ENCODE measurements around the gene FSD1.
"Not testable (repeated sequence)": the region's sequence is repeated elsewhere in the genome, so short reads cannot be mapped to it uniquely, and the experiment has no call there.

Gene FSD1

DNA sequence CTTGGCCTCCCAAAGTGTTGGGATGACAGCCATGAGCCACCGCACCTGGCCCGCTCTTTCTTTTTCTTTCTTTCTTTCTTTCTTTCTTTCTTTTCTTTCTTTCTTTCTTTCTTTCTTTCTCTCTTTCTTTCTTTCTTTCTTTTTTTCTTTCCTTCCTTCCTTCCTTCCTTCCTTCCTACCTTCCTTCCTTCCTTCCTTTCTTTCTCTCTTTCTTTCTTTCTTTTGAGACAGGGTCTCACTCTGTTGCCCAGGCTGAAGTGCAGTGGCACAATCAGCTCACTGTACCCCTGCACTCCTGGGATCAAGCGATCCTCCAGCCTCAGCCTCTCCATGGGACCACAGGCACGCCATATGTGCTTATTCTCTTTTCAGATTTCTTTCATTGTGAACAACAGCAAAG is 18.3 kb upstream of the FSD1 start:
- DNase-seq, result not testable (repeated sequence)

DNA sequence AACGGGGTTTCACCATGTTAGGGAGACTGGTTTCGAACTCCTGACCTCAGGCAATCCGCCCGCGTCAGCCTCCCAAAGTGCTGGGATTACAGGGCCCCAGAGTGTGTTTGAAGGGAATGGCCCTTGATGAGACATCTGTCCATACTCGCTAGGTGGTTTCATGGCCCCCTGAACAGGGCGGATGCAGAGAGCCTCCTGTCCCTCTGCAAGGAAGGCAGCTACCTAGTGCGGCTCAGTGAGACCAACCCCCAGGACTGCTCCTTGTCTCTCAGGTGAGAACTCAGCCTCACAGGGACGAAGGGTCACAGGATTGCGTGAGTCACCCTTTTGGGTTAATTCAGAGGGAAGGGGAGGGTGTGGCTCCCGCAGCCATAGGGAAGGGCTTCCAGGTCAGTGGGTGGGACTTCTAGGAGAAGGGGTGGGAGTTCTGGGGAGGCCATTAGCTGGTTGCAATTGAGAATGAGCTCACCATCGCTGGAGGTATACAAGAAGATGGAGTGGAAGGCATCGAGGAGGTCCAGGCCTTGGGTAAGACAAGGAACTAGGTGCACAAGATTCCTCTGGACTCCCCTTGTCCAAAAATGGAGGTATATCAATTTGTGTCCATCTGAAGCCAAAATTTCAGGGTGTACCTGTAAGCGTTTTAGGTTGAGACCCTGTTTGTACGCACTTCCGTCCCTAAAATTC is 16.2 kb upstream of the FSD1 start:
- DNase-seq, result no peak

DNA sequence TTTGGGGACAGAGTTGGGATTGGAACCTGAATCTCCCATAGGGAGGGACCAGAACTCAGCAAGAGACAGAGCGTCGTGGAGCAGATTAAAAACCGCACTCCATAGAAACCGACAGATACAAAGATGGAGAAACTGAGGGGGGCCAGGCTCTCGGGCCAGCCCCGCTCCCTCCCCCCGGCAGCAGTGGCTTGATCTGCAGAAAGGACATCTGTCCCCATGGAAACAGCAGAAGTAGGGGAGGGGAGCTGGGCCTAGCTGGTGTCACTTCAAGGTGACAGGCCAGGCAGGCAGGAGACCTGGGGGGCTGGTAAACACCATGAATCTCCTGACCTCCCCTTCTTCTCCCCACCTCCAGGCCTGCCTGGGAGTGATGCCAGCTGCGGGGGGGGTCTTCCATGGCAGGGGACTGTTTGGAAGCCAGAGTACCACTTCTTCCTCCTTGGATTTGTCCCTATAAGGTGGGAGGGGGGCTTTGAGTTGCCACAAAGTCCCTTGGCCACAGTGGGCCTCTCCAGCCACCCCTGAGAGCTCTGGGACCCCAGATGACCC is 13.1 kb upstream of the FSD1 start:
- DNase-seq, result no peak

DNA sequence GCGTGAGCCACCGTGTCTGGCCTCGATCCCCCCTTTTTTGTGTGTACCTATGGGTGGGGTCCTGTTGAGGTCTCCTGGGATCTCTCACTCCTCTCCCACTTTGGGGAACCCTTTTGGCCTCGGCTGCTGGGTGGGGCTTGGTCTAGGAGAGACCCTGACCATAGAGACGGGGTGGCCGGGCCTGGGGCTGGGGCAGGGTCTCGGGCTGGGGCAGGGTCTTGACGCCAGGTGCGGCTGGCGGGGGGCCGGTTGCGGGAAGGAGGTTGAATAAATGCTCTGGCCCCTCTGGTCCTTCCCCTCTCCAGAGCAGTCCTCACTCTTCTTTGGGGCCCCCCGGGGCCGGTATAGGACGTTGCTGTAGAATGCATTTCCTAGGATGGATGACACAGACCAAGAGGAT is 11.9 kb upstream of the FSD1 start:
- DNase-seq, result no peak

DNA sequence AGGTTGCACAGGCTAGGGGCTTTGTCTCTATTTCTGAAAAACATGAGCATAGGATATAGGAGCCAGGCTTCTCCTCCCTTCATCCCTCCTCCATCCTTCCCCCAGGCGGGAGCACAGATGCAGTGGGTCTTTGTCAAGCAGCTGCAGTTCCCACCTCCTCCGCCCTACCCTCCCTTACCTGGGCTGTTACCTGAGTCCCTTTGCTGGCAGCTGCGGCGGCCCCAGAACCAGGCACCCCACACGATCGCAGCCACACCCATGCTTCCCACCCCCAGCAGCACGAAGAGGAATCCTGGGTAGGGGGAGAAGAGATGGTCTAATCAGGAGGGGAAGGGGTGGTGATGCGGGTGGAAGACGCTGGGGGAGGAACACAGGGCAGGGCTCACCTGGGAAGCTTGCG is 10.0 kb upstream of the FSD1 start:
- no peak for DNase-seq

DNA sequence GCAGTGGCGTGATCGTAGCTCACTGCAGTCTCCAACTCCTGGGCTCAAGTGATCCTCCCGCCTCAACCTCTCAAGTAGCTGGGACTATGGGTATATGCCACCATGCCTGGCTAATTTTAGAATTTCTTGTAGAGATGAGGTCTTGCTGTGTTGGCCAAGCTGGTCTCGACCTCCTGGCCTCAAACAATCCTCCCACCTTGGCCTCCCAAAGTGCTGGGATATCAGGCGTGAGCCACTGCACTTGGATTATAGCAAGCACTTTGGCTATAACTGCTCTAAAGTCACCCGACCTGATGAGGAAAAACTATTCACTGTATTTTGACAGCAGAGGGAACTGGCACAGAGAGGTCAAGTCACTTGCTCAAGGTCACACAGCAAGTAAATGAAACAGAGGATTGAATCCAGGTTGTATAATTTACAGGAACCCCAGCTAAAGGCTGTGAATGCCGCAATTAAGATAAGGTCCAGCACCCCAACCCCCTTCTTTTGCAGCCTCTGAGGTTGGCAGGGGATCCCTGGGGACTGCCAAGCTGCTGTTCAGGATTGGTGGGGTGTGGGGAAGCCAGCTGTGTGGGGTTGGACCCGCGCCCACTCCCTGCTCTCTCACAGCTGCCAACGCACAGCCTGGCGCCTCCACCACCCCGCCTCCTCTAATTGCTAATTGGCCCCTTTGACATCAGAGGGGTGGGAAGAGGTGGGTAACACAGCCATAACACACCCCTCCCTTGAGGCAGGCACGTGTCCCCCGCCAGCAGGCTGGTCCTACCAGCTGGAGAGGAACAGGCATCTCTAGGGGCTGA is 8.2 kb upstream of the FSD1 start:
- no peak for DNase-seq

DNA sequence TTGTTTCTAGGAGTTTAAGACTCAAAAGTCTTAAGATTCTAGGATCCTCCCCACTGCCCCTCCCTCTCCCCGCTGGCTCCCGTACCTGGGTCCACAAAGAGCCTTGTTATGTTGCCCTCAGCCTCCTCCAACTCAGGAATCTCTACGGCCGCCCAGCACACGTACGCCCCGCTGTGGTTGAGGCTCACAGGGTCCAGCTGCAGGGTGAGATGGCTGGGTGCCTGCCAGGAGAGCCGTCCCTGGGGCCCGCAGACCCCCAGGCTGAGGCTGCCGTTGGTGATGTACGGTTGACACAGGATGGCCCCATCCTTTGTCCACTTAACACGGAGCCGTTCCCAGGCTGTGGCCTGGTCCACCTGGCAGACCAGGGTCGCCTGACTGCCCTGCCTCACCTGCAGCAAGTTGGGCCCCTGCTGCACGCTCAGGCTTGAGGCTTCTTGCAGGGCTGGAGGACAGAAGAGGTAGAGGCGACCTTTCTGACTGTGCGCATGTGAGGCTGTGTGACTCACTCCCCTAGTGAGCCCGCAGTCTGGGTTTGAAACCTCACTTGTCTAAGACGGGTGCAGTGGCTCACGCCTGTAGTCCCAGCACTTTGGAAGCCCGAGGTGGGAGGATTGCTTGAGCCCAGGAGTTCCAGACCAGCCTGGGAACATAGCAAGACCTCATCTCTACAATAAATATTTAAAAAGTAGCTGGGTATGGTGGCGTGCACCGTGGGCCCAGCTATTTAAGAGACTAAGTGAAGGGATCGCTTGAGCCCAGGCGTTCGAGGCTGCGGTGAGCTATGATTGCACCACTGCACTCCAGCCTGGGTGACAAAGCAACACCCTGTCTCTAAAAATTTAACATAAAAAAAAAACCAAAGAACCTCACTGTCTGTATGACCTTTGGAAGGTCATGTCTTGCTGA is 6.2 kb upstream of the FSD1 start:
- DNase-seq, result no peak

DNA sequence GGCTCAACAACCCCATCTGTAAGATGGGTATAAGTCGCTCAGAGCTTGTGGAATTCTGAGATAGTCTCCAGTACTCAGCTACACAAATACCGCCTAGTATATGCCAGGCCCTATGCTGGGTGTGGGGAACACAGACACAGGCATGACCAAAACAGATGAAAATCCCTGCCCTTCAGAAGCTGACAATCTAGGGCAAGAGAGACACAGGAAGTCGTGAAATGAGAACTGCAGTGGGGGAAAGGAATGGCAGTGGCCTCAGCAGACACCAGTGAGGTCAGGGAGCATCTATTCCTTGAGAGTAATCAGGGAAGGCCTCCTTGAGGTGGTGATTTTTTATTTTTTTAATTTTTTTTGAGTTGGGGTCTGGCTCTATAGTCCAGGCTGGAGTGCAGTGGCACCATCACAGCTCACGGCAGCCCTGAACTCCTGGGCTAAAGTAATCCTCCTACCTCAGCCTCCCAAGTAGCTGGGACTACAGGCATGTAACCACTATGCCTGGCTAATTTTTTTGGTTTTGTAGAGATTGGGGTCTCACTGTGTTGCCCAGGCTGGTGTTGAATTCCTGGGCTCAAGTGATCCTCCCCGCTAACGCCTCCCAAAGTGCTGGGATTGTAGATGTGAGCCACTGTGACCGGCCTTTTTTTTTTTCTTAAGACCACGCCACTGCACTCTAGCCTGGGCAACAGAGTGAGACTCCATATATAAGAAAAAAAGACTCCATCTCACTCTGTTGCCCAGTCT is 5.4 kb upstream of the FSD1 start:
- DNase-seq, result no peak

DNA sequence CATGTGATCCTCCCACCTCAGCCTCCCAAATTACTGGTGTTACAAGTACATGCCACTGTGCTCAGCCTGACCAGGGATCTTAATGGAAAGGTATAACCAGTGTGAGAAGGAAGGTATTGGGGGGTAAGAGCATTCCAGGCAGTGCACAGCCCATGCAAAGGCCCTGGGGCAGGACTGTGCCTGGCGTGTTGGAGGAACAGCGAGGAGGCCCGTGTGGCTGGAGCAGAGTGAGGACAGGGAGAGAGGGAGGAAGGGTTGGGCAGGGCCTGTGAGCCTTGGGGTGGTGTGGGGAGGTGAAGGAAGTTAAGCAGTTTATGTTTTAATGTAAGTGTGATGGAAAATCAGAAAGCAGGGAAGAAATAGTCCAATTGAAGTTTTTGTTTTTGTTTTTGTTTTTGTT is 3.8 kb upstream of the FSD1 start:
- DNase-seq, result no peak

DNA sequence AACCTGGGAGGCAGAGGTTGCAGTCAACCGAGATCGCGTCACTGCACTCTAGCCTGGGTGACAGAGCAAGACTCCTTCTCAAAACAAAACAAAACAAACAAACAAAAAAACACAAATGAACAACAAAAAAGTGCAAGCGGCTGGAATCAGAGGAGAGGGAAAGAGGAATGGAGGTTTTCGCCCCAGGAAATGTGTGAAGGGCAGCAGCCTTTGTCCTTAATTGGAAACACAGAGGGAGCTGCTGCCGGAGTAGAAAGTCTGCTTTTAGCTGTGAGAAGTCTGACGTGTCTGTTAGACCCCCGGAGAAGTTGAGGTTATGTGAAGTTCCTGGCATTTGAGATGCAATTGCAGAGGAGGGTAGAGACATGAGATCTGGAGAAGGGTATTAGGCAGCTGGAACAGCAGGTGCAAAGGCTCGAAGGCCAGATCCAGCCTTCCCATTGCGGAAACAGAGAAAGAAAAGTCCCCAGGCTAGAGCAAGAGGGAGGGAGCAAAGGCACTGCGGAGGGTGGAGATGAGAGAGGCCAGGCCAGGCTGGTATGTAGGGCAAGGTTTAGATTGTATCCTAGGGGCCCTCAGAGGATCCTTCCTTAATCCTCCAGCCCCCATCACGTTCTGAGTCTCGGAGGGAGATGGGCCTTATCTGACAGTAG is 2.7 kb upstream of the FSD1 start:
- DNase-seq, result no peak

DNA sequence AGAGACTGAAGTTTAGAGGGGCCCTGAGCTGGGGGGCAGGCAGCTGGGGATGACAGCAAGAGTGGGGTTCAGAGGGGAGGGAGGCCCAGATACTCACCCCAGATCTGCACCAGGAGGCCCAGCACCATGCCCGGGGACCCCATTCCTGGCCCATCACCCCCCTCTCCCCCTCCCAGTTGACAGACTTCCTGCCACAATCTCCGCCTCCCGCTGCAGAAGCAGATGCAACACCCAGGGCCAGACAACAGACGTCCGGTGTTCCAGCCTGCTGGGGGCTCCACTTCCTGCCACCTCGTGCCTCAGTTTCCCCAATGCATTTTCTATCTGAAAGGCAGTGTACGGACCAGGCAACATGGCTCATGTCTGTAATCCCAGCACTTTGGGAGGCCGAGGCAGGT is 2.2 kb upstream of the FSD1 start, which contains the start of gene TMIGD2:
Gene TMIGD2 (minus strand): TSS at position 147 of the 398 bp plus-strand sequence. CDS start 4 bp downstream, at position 143.
- no peak for DNase-seq

DNA sequence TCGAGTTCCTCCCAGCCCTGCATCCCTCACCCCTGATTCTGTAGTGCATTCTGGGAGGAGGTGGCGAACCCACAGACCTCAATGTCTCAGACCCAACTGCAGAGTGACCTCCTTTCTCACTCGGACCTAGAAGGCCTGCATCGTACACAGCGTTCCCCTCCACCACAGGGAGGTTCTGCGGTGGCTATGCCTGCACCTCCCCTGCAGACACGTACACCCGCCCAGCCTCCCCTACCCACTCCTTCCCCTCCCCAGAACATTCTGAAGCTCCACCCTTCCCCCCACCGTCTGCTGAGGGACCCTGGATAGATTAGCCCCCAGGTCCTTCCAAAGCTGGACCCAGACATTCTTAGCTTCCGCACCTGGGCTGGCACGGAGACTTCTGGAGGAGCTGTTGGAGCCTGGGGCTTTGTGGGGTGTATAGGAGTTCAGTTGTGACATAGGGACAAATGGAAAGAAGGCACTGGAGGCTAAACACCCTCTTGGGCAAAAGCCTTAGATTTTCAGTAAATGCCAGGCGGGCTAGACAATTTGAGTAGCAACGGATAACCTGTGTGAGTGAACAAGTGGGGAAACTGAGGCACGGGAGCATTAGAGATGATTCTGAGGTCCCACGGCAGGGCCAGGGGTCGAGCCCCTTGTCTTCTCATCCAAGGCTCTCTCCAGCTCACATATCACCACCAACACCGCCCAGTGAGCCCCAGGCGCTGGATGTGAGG is 420 bp upstream of the FSD1 start:
- no peak for DNase-seq

DNA sequence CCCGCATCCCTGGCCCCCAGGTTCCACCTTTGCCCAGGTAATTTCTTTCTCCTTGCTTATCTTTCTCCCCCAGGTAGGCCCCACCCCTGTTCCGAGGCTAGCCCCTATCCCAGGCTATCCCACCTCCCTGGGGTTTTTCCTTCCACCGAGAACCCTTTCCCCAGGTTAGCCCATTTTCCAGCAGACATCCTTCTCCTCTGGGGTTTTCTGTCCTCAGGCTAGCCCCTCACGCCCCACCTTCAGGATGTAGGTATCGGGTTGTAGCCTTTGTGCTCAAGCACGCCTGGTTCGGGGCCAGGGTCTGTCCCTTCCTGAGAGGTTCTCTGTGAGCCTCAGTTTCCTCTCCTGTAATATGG is 837 bp downstream of the FSD1 start:
- DNase-seq, result no peak

DNA sequence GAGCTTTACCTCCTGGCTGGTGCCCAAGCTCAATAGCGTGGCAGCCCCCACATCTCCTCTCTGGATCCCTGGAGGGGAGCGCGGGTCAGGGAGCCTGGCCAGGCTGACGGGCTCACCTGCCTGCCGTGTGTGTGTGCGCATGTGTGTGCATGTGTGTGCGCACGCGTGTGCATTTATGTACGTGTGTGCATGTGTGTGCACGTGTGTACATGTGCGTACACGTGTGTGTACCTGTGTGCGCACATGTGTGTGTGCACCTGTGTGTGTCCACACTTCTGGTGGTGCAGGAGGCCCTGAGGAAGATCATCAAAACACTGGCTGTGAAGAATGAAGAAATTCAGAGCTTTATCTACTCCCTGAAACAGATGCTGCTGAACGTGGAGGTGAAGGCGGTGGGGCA is 1.3 kb downstream of the FSD1 start:
- no peak for DNase-seq

DNA sequence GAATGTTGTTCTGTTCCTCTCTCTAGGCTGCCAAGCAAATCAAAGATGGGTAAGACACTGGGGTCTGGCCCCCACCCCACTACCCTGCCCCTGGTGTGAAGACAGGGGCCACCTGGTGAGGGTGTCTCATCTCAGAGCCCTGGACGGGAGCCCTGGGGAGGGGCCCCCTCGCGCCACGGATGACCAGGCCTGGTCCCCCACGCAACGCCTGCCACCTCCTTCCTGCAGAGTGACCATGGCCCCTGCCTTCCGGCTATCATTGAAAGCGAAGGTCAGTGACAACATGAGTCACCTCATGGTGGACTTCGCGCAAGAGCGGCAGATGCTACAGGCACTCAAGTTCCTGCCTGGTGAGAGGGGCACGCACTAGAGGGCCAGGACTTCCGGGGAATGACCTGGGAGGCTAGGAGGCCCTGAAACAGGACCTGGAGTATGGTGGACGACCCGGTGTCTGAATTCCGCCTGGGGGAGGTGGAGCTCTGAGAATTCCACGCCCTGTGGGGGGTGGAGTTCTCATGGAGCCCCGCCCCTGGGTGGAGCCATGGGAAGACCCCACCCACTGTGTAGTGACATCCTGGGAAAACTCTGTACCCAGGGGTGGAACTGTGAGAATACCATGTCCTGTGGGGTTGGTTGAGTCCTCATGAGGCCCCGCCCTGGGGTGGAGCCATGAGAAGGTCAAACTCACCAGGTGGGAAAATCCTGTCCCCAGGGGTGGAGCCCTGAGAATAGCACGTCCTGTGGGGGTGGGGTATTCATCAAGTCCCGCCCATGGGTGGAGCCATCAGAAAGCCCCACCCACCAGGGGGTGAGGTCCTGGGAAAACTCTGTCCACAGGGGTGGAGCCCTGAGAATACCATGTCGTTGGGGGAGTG is 6.1 kb downstream of the FSD1 start:
- DNase-seq, result no peak

DNA sequence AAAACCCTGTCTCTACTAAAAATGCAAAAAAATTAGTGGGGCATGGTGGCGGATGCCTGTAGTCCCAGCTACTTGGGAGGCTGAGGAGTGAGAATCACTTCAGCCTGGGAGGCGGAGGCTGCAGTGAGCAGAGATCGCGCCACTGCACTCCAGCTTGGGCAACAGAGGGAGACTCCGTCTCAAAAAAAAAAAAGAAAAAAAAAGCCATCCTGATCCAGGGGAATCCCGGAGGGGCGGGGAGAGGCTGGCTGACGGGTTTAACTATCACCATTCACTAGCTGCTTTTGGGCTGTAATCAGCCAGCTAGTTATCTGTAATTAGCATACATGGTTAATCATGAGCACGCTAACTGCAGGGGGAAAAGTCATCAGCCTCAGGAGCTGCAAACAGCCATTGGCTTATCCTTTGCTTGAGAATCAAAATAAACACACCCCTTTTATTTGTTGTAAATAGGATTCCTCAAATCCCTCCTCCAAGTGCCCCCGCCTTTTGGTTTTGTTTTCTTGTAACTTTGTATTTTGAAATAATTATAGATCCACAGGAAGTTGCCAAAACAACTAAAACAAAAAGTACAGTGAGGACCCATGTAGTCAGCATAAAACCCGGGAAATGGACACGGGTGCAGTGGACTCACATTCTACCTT is 9.6 kb downstream of the FSD1 start:
- no peak for DNase-seq

DNA sequence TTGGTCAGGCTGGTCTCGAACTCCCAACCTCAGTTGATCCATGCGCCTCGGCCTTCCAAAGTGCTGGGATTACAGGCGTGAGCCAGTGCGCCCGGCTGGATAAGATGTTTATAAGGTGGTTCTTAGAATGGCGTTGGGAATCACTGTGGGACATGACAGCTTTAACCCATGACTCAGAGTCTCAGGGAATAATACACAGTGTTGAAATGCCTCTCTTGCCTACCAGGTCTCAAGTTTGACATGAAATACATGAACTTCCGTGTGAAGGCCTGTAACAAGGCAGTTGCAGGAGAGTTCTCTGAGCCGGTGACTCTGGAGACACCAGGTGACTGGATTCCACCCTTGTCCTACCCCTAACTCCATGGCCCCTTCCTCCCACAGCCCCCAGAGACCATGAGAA is 12.6 kb downstream of the FSD1 start:
- DNase-seq, result no peak

DNA sequence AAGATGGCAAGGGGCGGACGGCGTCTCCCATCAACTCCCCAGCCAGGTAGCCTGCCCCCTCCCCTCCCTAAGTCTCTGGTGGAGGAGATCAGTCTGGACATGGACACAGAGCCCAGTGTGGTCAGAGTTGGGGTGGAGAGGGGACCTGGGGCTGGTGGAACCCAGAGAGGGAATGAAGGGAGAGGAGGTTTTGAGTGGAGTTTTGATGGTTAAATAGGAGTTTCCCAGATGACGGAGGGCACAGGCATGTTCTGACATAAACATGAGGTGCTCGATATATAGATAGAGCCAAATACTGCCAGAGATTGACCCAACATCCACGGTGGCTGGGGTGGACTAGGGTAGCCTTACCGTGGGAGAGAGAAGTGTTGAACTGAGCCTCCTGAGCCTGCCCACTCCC is 14.1 kb downstream of the FSD1 start:
- no peak for DNase-seq

DNA sequence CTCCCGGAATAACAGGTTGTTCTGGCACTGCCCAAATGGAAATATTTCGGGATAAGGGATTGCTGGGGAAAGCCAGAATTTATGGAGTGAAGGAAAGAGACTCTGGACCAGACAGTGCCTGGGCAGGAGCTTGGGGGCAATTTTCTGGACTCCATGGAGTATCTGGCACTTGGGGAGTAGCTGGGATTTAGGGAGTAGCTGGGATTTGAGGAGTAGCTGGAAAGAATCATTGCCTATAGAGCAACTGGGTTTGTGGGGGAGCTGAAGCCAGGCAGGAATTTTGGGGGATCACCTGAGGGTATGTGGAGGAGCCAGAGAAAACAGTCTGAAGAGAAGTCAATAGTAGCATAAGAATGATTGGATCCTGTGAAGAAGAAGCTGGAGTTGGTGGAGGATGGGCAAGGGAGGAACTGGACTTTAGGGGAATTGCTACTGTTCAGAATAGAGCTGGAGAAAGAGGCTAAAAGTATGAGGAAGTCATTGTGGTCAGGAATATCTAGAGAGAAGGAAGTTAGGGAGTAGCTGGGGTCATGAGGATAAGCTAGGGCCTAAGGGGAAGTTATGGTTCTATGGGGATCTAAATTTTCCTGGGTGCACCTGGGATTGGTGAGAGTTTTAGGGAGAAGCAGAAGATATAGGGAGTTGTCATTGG is 14.8 kb downstream of the FSD1 start:
- no peak for DNase-seq
